Activated CD4-positive, alpha-beta memory T cell treated with anti-CD3 and anti-CD28 coated beads for 36 hours (primary cell): Measurements from ENCODE around the gene MLLT3. TPM values are rescaled to one million over a fixed set of nuclear protein-coding genes. Genes with fewer than 3 reads are reported as not detected.

Source experiments
- CTCF ChIA-PET: fragments of 350-600 bp; sonication (Branson Sonifier 250); formaldehyde crosslinking; loops from one replicate; lab custom pipeline; 2021; ENCODE audit warnings: antibody characterized with exemption, inconsistent platforms; lab: Charles Lee
- POLR2A ChIA-PET: fragments of 350-600 bp; sonication (Branson Sonifier 250); formaldehyde crosslinking; loops from one replicate; lab custom pipeline; 2021; ENCODE audit warnings: antibody characterized with exemption; lab: Charles Lee
- DNase-seq: peaks from one replicate; pipeline ENCODE4 v3.0.0-alpha.2; 2020
- H3K27ac Mint-ChIP-seq: one replicate; pipeline ENCODE4 v1.8.0; 2021; ENCODE audit warnings: mixed read lengths
- H3K27me3 Mint-ChIP-seq: one replicate; pipeline ENCODE4 v1.8.0; 2021; ENCODE audit warnings: mixed read lengths
- H3K36me3 Mint-ChIP-seq: one replicate; pipeline ENCODE4 v1.8.0; 2021; ENCODE audit warnings: mixed read lengths
- H3K4me1 Mint-ChIP-seq: one replicate; pipeline ENCODE4 v1.8.0; 2021; ENCODE audit warnings: low read depth, mixed read lengths
- H3K4me3 Mint-ChIP-seq: one replicate; pipeline ENCODE4 v1.8.0; 2021; ENCODE audit warnings: mild to moderate bottlenecking, mixed read lengths
- H3K9me3 Mint-ChIP-seq: one replicate; pipeline ENCODE4 v1.8.0; 2021; ENCODE audit warnings: mixed read lengths
- intact Hi-C: fragments of 100-400 bp; cut with micrococcal nuclease; formaldehyde crosslinking; loops from one replicate; pipeline ENCODE4 v1.15.1; 2023
- total RNA-seq, 2 experiments: library from RNA; stranded (reverse); gene quantifications; one replicate each; pipeline ENCODE4 v1.2.3, GENCODE V29; 2021

The MLLT3 gene
- total RNA-seq, 2 experiments from 2014 or later, result 30.8 to 34.0 TPM

- Mint-ChIP-seq H3K4me3 (no peak overlapping the region), H3K9me3 (no peaks in the 10 kb centered on the region), H3K4me1 (peaks cover 6% of the 10 kb centered on the region), H3K36me3 (no peaks in the 10 kb centered on the region), H3K27ac (no peak overlapping the region), H3K27me3 (no peaks in the 10 kb centered on the region)
- intact Hi-C loops, result loop anchor here (10.0 kb wide), 1 partner anchor 516 kb away; no protein-coding TSS in a partner anchor
- POLR2A ChIA-PET, result no interaction called here
- DNase-seq, result no peak
- CTCF ChIA-PET, result no interaction called here
These were observed 193.3 kb downstream of the MLLT3 start for GRCh38 chr9:20428976-20429375.

- H3K36me3 Mint-ChIP-seq, result no peaks in the 10 kb centered on the region
- no peak overlapping the region for H3K27ac Mint-ChIP-seq
- no peaks in the 10 kb centered on the region for H3K27me3 Mint-ChIP-seq
- no peak for DNase-seq
- H3K9me3 Mint-ChIP-seq, result no peaks in the 10 kb centered on the region
- POLR2A ChIA-PET, result no interaction called here
- CTCF ChIA-PET, result interaction anchor here (0.7 kb wide), 1 partner anchor 82 kb away, joined by 3 read pairs; no protein-coding TSS in a partner anchor
- H3K4me3 Mint-ChIP-seq, result no peak overlapping the region
- intact Hi-C loops, result loop anchor here (10.0 kb wide), 1 partner anchor 517 kb away; no protein-coding TSS in a partner anchor
- peaks cover 10% of the 10 kb centered on the region for H3K4me1 Mint-ChIP-seq
These were observed 194.9 kb downstream of the MLLT3 start for GRCh38 chr9:20427359-20427758.

- Mint-ChIP-seq H3K9me3 (no peaks in the 10 kb centered on the region), H3K4me3 (no peak overlapping the region), H3K27me3 (no peaks in the 10 kb centered on the region), H3K36me3 (no peaks in the 10 kb centered on the region), H3K4me1 (peaks cover 10% of the 10 kb centered on the region), H3K27ac (no peak overlapping the region)
- CTCF ChIA-PET, result interaction anchor here (1.1 kb wide), 1 partner anchor 198 kb away, joined by 3 read pairs; no protein-coding TSS in a partner anchor
- intact Hi-C loops, result loop anchor here (10.0 kb wide), 1 partner anchor 519 kb away; no protein-coding TSS in a partner anchor
- POLR2A ChIA-PET, result no interaction called here
- no peak for DNase-seq
These were observed 196.3 kb downstream of the MLLT3 start for GRCh38 chr9:20426019-20426418.

GRCh38 chr9:20419533-20419932 is 202.8 kb downstream of the MLLT3 start:
- Mint-ChIP-seq H3K4me3 (no peak overlapping the region), H3K4me1 (peaks cover 23% of the 10 kb centered on the region), H3K9me3 (no peaks in the 10 kb centered on the region), H3K36me3 (no peaks in the 10 kb centered on the region), H3K27me3 (no peaks in the 10 kb centered on the region), H3K27ac (no peak overlapping the region)
- intact Hi-C loops, result loop anchor here (5.0 kb wide), 1 partner anchor 492 kb away; no protein-coding TSS in a partner anchor
- ChIA-PET CTCF (no interaction called here), POLR2A (no interaction called here)
- DNase-seq, result no peak

- POLR2A ChIA-PET, result no interaction called here
- no peaks in the 10 kb centered on the region for H3K27me3 Mint-ChIP-seq
- H3K4me1 Mint-ChIP-seq, result peaks cover 28% of the 10 kb centered on the region
These were observed 203.8 kb downstream of the MLLT3 start for GRCh38 chr9:20418485-20418884.

GRCh38 chr9:20417373-20418080 is 204.8 kb downstream of the MLLT3 start:
- intact Hi-C loops, result loop anchor here (5.0 kb wide), 1 partner anchor 490 kb away; no protein-coding TSS in a partner anchor
- POLR2A ChIA-PET, result no interaction called here
- Mint-ChIP-seq H3K36me3 (peaks cover 12% of the 10 kb centered on the region), H3K27me3 (no peaks in the 10 kb centered on the region), H3K4me3 (no peak overlapping the region), H3K27ac (no peak overlapping the region), H3K4me1 (peaks cover 25% of the 10 kb centered on the region), H3K9me3 (no peaks in the 10 kb centered on the region)
- CTCF ChIA-PET, result no interaction called here
- no peak for DNase-seq

More at GRCh38 chr9:20418485-20418884, 203.8 kb downstream of the MLLT3 start:
- H3K4me3 Mint-ChIP-seq, result no peak overlapping the region
- CTCF ChIA-PET, result no interaction called here
- no peak for DNase-seq
- no peak overlapping the region for H3K27ac Mint-ChIP-seq
- intact Hi-C loops, result loop anchor here (5.0 kb wide), 1 partner anchor 491 kb away; no protein-coding TSS in a partner anchor
- H3K36me3 Mint-ChIP-seq, result peaks cover 8% of the 10 kb centered on the region
- H3K9me3 Mint-ChIP-seq, result no peaks in the 10 kb centered on the region

- DNase-seq, result no peak
- ChIA-PET CTCF (no interaction called here), POLR2A (no interaction called here)
- Mint-ChIP-seq H3K9me3 (no peaks in the 10 kb centered on the region), H3K36me3 (peaks cover 18% of the 10 kb centered on the region), H3K27me3 (no peaks in the 10 kb centered on the region), H3K4me3 (no peak overlapping the region), H3K27ac (no peak overlapping the region), H3K4me1 (peaks cover 23% of the 10 kb centered on the region)
- intact Hi-C loops, result no loop called here
These were observed 208.1 kb downstream of the MLLT3 start for GRCh38 chr9:20414150-20414549.

- intact Hi-C loops, result no loop called here
- POLR2A ChIA-PET, result no interaction called here
- Mint-ChIP-seq H3K27me3 (no peaks in the 10 kb centered on the region), H3K36me3 (peaks cover 18% of the 10 kb centered on the region), H3K27ac (no peak overlapping the region), H3K4me1 (peaks cover 28% of the 10 kb centered on the region), H3K4me3 (no peak overlapping the region), H3K9me3 (no peaks in the 10 kb centered on the region)
- CTCF ChIA-PET, result no interaction called here
- DNase-seq, result no peak
These were observed 212.8 kb downstream of the MLLT3 start for GRCh38 chr9:20409321-20410092.

GRCh38 chr9:20408513-20408912 is 213.8 kb downstream of the MLLT3 start:
- Mint-ChIP-seq H3K9me3 (no peaks in the 10 kb centered on the region), H3K4me3 (no peak overlapping the region), H3K4me1 (peaks cover 30% of the 10 kb centered on the region), H3K36me3 (peaks cover 10% of the 10 kb centered on the region), H3K27me3 (no peaks in the 10 kb centered on the region), H3K27ac (no peak overlapping the region)
- ChIA-PET POLR2A (no interaction called here), CTCF (no interaction called here)
- intact Hi-C loops, result no loop called here
- no peak for DNase-seq

GRCh38 chr9:20407013-20407412 is 215.3 kb downstream of the MLLT3 start:
- no peak for DNase-seq
- peaks cover 41% of the 10 kb centered on the region for H3K4me1 Mint-ChIP-seq
- intact Hi-C loops, result no loop called here
- no peak overlapping the region for H3K27ac Mint-ChIP-seq
- H3K4me3 Mint-ChIP-seq, result no peak overlapping the region
- no peaks in the 10 kb centered on the region for H3K9me3 Mint-ChIP-seq
- ChIA-PET CTCF (no interaction called here), POLR2A (no interaction called here)
- H3K27me3 Mint-ChIP-seq, result no peaks in the 10 kb centered on the region
- peaks cover 2% of the 10 kb centered on the region for H3K36me3 Mint-ChIP-seq

GRCh38 chr9:20406344-20406743 is 216.0 kb downstream of the MLLT3 start:
- H3K27ac Mint-ChIP-seq, result no peak overlapping the region
- CTCF ChIA-PET, result no interaction called here

GRCh38 chr9:20405616-20406015 is 216.7 kb downstream of the MLLT3 start:
- no peak for DNase-seq
- Mint-ChIP-seq H3K4me1 (peaks cover 44% of the 10 kb centered on the region), H3K27ac (no peak overlapping the region), H3K27me3 (no peaks in the 10 kb centered on the region), H3K4me3 (no peak overlapping the region), H3K36me3 (peaks cover 3% of the 10 kb centered on the region), H3K9me3 (no peaks in the 10 kb centered on the region)
- intact Hi-C loops, result no loop called here
- ChIA-PET CTCF (no interaction called here), POLR2A (no interaction called here)

More at GRCh38 chr9:20406344-20406743, 216.0 kb downstream of the MLLT3 start:
- peaks cover under 1% of the 10 kb centered on the region for H3K36me3 Mint-ChIP-seq
- peaks cover 44% of the 10 kb centered on the region for H3K4me1 Mint-ChIP-seq
- H3K27me3 Mint-ChIP-seq, result no peaks in the 10 kb centered on the region
- H3K9me3 Mint-ChIP-seq, result no peaks in the 10 kb centered on the region
- H3K4me3 Mint-ChIP-seq, result no peak overlapping the region
- DNase-seq, result no peak
- POLR2A ChIA-PET, result no interaction called here
- intact Hi-C loops, result no loop called here
